Eye (tissue), 1 donor: ENCODE results near the gene MYCN.
"Not testable (repeated sequence)": the region's sequence is repeated elsewhere in the genome, so short reads cannot be mapped to it uniquely, and the experiment has no call there.

ENCODE experiments used
- DNase-seq: peaks from one replicate; pipeline ENCODE4 v3.0.0-alpha.2; 2015

The MYCN gene

GRCh38 chr2:15945909-15946705 lies 5.8 kb downstream of the MYCN start:
- no peak for DNase-seq

- DNase-seq = no peak
Measured at GRCh38 chr2:15946983-15947382, 6.6 kb downstream of the MYCN start.

- no peak for DNase-seq
Measured at GRCh38 chr2:15947431-15947830, 7.1 kb downstream of the MYCN start.

GRCh38 chr2:15948704-15948957 lies 8.3 kb downstream of the MYCN start:
- no peak for DNase-seq

GRCh38 chr2:15949126-15949525 lies 8.8 kb downstream of the MYCN start:
- no peak for DNase-seq

- no peak for DNase-seq
Measured at GRCh38 chr2:15949551-15949950, 9.2 kb downstream of the MYCN start.

- no peak for DNase-seq
Measured at GRCh38 chr2:15950088-15950952, 10.0 kb downstream of the MYCN start.

GRCh38 chr2:15951936-15952335 lies 11.6 kb downstream of the MYCN start:
- not testable (repeated sequence) for DNase-seq

- DNase-seq = no peak
Measured at GRCh38 chr2:15952451-15953146, 12.2 kb downstream of the MYCN start.

GRCh38 chr2:15953147-15953630 lies 12.8 kb downstream of the MYCN start:
- no peak for DNase-seq

GRCh38 chr2:15953891-15954680 lies 13.7 kb downstream of the MYCN start:
- DNase-seq = no peak

- no peak for DNase-seq
Measured at GRCh38 chr2:15954761-15955160, 14.4 kb downstream of the MYCN start.

GRCh38 chr2:15955232-15955988 lies 15.1 kb downstream of the MYCN start:
- no peak for DNase-seq

GRCh38 chr2:15956230-15956629 lies 15.9 kb downstream of the MYCN start:
- no peak for DNase-seq

GRCh38 chr2:15956751-15957736 lies 16.7 kb downstream of the MYCN start:
- DNase-seq = no peak

- DNase-seq = no peak
Measured at GRCh38 chr2:15957881-15958713, 17.7 kb downstream of the MYCN start.

- no peak for DNase-seq
Measured at GRCh38 chr2:15959331-15960153, 19.2 kb downstream of the MYCN start.

GRCh38 chr2:15960154-15960520 lies 19.8 kb downstream of the MYCN start:
- not testable (repeated sequence) for DNase-seq
